ENCODE data around the gene TMEM88. TPM values are rescaled to one million over a fixed set of nuclear protein-coding genes. Genes with fewer than 3 reads are reported as not detected.

Gene TMEM88
- total and polyA plus RNA-seq, 2 of the 8 experiments (the other 6 are each of a cell fraction or from before 2014, with no cell fraction given), result 0.69 to 8.8 TPM

GRCh38 chr17:7848739-7849129, 6.1 kb upstream of the TMEM88 start:
- no peak overlapping the region for H2AK5ac ChIP-seq (ENCODE audit: low read depth, low read length)
- H2BK20ac ChIP-seq (ENCODE audit: low read length), result no peak overlapping the region
- FAIRE-seq, result no peak
- no peak overlapping the region for H2BK12ac ChIP-seq (ENCODE audit: low read depth, low read length)
- no peak overlapping the region for H4K5ac ChIP-seq (ENCODE audit: insufficient read length, low read depth, low read length)
- H3K36me3 ChIP-seq (ENCODE audit: control insufficient read depth in 2 of 4, insufficient read depth in 4 of 4, low read length in 3 of 4), result peaks cover 0 to 4% (median 0%) of the 10 kb centered on the region in 4 experiments; a peak in 3 of 8 replicates
- no peak overlapping the region for H3K4me2 ChIP-seq (ENCODE audit: insufficient read depth in 1 of 2, low read depth in 2 of 2, low read length in 2 of 2)
- H3K79me1 ChIP-seq (ENCODE audit: low read depth, low read length), result no peaks in the 10 kb centered on the region
- H2AFZ ChIP-seq (ENCODE audit: low read length), result no peak overlapping the region
- H3K23ac ChIP-seq (ENCODE audit: insufficient read length), result no peak overlapping the region
- H3K27ac ChIP-seq (ENCODE audit: low read depth, low read length), result no peak overlapping the region
- peaks cover 18% of the 10 kb centered on the region; the same call in 1 of the 2 replicates for H3K23me2 ChIP-seq (ENCODE audit: low read depth, low read length)
- ChIA-PET CTCF (ENCODE audit: partially characterized antibody) (interaction anchor here (2.5 to 4.9 kb wide), 2 partner anchors 13 kb away, joined by 6 to 44 read pairs; partner anchors contain the start of gene KDM6B), POLR2A (ENCODE audit: partially characterized antibody) (interaction anchor here (1.2 to 4.0 kb wide), 2 partner anchors 11 to 13 kb away, joined by 3 to 24 read pairs; no protein-coding TSS in a partner anchor)
- no peak overlapping the region for H3K4me3 ChIP-seq (ENCODE audit: extremely low read depth in 1 of 4, insufficient read depth in 2 of 4, low read depth in 3 of 4, low read length in 4 of 4)
- H3K9me3 ChIP-seq (ENCODE audit: insufficient read depth in 2 of 2, low read depth in 1 of 2, low read length in 1 of 2), result no peaks in the 10 kb centered on the region
- H2BK15ac ChIP-seq (ENCODE audit: low read length), result no peak overlapping the region
- no peak overlapping the region for H3K14ac ChIP-seq (ENCODE audit: insufficient read length)
- peaks cover 0 to 31% (median 17%) of the 10 kb centered on the region in 4 experiments; a peak in 6 of 7 replicates for H3K4me1 ChIP-seq (replicated peaks in 1 of 4; ENCODE audit: control insufficient read depth in 3 of 4, insufficient read depth in 4 of 4, low read length in 3 of 4)
- no peaks in the 10 kb centered on the region for H3K79me2 ChIP-seq (ENCODE audit: control insufficient read depth in 1 of 2, insufficient read depth in 2 of 2, low read length in 2 of 2)
- no peak overlapping the region for H3K18ac ChIP-seq (ENCODE audit: extremely low read depth, low read length)
- no peak overlapping the region for H3K4ac ChIP-seq (replicated peaks; ENCODE audit: insufficient read length, low read depth, low read length)
- no peak for DNase-seq (ENCODE audit: low read depth in 1 of 2, low spot score in 2 of 2)
- H2BK120ac ChIP-seq (replicated peaks; ENCODE audit: low read depth, low read length), result no peak overlapping the region
- peaks cover 16 to 31% (median 28%) of the 10 kb centered on the region in 4 experiments for H3K27me3 ChIP-seq (replicated peaks in 1 of 4; ENCODE audit: control insufficient read depth in 3 of 4, extremely low read depth in 1 of 4, insufficient read depth in 3 of 4, low read length in 3 of 4)
- H4K20me1 ChIP-seq (replicated peaks in 1 of 2; ENCODE audit: control insufficient read depth in 1 of 2, insufficient read depth in 2 of 2, low read length in 2 of 2), result peaks cover 7 to 24% of the 10 kb centered on the region in 2 experiments
- WGBS, 2 experiments (ENCODE audit: extremely low coverage in 1 of 2, insufficient coverage in 1 of 2, insufficient read length in 1 of 2, insufficient replicate concordance in 2 of 2, low coverage in 1 of 2, low lambda C conversion rate in 2 of 2, missing lambda C conversion rate in 1 of 2), result 92% methylated on average over 7 of the region's 21 CpGs; no CpG with 5 or more reads in 1 of the 2 experiments
- H3K56ac ChIP-seq (replicated peaks; ENCODE audit: insufficient read length, low read depth, low read length), result no peak overlapping the region
- H4K91ac ChIP-seq (replicated peaks; ENCODE audit: insufficient read length, low read length), result no peak overlapping the region
- no peak overlapping the region for H3K9ac ChIP-seq (replicated peaks in 1 of 4; ENCODE audit: extremely low read depth in 1 of 4, low read depth in 3 of 4, low read length in 3 of 4)
- H2BK5ac ChIP-seq (ENCODE audit: low read depth, low read length), result no peak overlapping the region
- H4K8ac ChIP-seq (ENCODE audit: extremely low read depth, insufficient read depth, low read length), result no peak overlapping the region
- TF ChIP-seq RBBP5 (IDR thresholded peaks at IDR 0.05; ENCODE audit: borderline replicate concordance, low read depth, low read length) (no peak), SIN3A (conservative IDR thresholded peaks at IDR 0.05 in 1 of 2, IDR thresholded peaks at IDR 0.05 in 1 of 2; ENCODE audit: low read depth in 1 of 2, low read length in 2 of 2) (no peak), BCL11A (IDR thresholded peaks at IDR 0.05; ENCODE audit: low read depth in 2 of 2, low read length in 2 of 2) (no peak), EZH2 (IDR thresholded peaks at IDR 0.05; ENCODE audit: low read depth, low read length, severe bottlenecking) (no peak), HDAC6 (IDR thresholded peaks at IDR 0.05; ENCODE audit: low read depth, low read length) (no peak), KDM5A (IDR thresholded peaks at IDR 0.05; ENCODE audit: low read length) (no peak), POLR2AphosphoS5 (IDR thresholded peaks at IDR 0.05; ENCODE audit: low read depth, low read length) (no peak), SUZ12 (IDR thresholded peaks at IDR 0.05; ENCODE audit: low read length) (no peak), RFX5 (IDR thresholded peaks at IDR 0.05; ENCODE audit: borderline replicate concordance, low read depth, low read length) (no peak), FOSL1 (IDR thresholded peaks at IDR 0.05; ENCODE audit: insufficient read depth, low read depth, low read length) (no peak), TAF1 (IDR thresholded peaks at IDR 0.05; ENCODE audit: low read depth, low read length) (no peak)
- TF ChIP-seq, protein P1, sequence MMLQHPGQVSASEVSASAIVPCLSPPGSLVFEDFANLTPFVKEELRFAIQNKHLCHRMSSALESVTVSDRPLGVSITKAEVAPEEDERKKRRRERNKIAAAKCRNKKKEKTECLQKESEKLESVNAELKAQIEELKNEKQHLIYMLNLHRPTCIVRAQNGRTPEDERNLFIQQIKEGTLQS (IDR thresholded peaks at IDR 0.05; ENCODE audit: insufficient read depth, low read depth, low read length), result no peak
